IPS-15b (cell line): ENCODE results near the gene FLNC.
A peak's percentile ranks its signal among the peaks of the same experiment; 100 is the strongest.

ENCODE experiments used
- H3K27me3 ChIP-seq: one replicate; pipeline ENCODE4 v1.6.1; 2013; ENCODE audit warnings: low read length; ENCODE audit not compliant: control insufficient read depth, insufficient read depth
- H3K36me3 ChIP-seq: one replicate; pipeline ENCODE4 v1.6.1; 2013; ENCODE audit warnings: low read length; ENCODE audit not compliant: control insufficient read depth, insufficient read depth
- H3K4me1 ChIP-seq: one replicate; pipeline ENCODE4 v1.6.1; 2013; ENCODE audit warnings: mild to moderate bottlenecking, low read length; ENCODE audit not compliant: control insufficient read depth, insufficient read depth
- H3K4me3 ChIP-seq: one replicate; pipeline ENCODE4 v1.5.1; 2013; ENCODE audit warnings: low read depth, low read length
- H3K9ac ChIP-seq: one replicate; pipeline ENCODE4 v1.6.1; 2013; ENCODE audit warnings: low read depth, mild to moderate bottlenecking, low read length
- H3K9me3 ChIP-seq: one replicate; pipeline ENCODE4 v1.6.1; 2013; ENCODE audit warnings: mild to moderate bottlenecking, low read length; ENCODE audit not compliant: control insufficient read depth, insufficient read depth

The FLNC gene

DNA sequence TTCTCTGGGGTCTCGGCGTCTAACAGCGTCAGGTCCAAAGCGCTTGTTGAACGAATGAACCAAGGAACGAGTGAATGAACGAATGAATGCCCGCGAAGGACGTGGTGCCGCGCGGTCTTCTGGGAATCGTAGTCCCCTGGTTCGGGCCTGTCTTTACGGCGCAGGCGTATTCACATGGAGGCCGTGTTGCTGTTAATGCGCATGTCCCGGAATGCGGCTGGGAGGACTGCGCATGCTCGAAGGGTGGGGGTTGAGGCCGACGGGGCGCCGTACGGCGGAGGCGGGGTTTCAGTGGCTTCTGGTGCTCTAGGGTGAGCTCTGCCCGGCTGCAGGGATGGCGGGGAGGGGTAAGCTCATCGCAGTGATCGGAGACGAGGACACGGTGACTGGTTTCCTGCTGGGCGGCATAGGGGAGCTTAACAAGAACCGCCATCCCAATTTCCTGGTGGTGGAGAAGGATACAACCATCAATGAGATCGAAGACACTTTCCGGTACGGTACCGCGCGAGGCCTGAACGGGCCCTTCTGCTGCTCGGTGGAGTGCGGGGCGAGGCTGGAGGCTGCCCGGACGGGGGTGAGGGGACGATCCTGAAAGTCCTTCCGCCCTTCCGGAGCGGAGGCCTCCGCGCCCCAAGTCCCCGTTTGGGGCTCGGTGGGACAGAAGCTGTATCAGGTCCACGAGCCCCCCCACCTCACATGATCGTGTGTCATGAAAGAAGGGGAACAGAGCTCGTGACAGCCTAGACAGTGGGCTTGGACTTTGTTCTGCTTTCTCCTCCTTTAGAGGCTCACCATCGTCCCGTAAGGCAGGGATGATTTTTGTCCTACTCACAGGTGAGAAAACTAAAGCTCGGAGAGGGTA, 32.6 kb downstream of the FLNC start, which contains the start of gene ATP6V1F:
Gene ATP6V1F (plus strand): TSS at position 286 of the 862 bp plus-strand sequence. CDS start 49 bp downstream, at position 335.
- no peaks in the 10 kb centered on the region for H3K9me3 ChIP-seq
- H3K4me3 ChIP-seq: peak within 1 kb of the TSS; percentile 97
- H3K27me3 ChIP-seq: peaks cover 3% of the 10 kb centered on the region
- H3K36me3 ChIP-seq: peaks cover 20% of the 10 kb centered on the region
- H3K9ac ChIP-seq: peak within 1 kb of the TSS; percentile 90
- peaks cover 4% of the 10 kb centered on the region for H3K4me1 ChIP-seq

DNA sequence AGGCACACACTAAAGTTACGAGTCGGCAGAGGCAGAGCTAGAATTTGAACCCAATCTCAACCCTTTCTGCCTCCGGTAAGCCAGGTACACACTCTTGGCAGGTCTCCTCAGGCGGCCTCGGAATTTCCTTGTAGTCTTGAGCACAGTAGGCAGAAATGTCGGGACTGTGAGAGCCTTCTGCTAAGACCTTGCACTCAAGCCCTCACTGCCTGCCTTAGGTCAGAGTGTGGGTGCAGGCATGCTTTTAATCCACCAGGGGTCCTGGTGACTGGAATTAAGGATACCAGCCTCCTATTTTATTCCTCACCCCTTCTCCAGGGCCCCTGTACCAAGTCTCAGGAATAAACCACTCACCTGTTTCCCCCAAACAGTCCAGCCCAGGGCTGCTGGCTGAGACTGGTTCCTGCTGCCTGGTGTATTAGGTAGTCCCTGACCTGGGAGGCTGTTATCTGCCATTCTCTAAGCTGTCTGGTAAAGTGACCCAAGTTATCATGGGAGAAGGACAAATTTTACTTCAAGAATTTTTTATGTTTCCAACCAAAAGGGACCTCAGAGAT, 33.3 kb downstream of the FLNC start:
- Histone ChIP-seq H3K36me3 (peaks cover 17% of the 10 kb centered on the region), H3K4me3 (peak overlapping the region; percentile 97), H3K4me1 (peaks cover 9% of the 10 kb centered on the region), H3K27me3 (peaks cover 10% of the 10 kb centered on the region), H3K9ac (peak overlapping the region; percentile 90), H3K9me3 (no peaks in the 10 kb centered on the region)

DNA sequence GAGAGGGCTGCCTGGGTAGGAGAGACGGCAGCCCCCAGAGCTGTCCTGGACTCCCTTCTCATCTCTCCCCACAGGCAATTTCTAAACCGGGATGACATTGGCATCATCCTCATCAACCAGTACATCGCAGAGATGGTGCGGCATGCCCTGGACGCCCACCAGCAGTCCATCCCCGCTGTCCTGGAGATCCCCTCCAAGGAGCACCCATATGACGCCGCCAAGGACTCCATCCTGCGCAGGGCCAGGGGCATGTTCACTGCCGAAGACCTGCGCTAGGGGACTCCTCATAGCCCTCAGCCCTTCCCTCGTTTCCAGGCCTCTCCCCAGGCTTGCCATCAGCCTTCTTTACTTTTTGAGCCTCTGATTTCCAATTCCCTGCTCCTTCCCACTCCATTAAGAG, 35.1 kb downstream of the FLNC start:
- Histone ChIP-seq H3K4me1 (peaks cover 13% of the 10 kb centered on the region), H3K9me3 (no peaks in the 10 kb centered on the region), H3K9ac (no peak overlapping the region), H3K4me3 (no peak overlapping the region), H3K36me3 (peaks cover 13% of the 10 kb centered on the region), H3K27me3 (peaks cover 17% of the 10 kb centered on the region)

DNA sequence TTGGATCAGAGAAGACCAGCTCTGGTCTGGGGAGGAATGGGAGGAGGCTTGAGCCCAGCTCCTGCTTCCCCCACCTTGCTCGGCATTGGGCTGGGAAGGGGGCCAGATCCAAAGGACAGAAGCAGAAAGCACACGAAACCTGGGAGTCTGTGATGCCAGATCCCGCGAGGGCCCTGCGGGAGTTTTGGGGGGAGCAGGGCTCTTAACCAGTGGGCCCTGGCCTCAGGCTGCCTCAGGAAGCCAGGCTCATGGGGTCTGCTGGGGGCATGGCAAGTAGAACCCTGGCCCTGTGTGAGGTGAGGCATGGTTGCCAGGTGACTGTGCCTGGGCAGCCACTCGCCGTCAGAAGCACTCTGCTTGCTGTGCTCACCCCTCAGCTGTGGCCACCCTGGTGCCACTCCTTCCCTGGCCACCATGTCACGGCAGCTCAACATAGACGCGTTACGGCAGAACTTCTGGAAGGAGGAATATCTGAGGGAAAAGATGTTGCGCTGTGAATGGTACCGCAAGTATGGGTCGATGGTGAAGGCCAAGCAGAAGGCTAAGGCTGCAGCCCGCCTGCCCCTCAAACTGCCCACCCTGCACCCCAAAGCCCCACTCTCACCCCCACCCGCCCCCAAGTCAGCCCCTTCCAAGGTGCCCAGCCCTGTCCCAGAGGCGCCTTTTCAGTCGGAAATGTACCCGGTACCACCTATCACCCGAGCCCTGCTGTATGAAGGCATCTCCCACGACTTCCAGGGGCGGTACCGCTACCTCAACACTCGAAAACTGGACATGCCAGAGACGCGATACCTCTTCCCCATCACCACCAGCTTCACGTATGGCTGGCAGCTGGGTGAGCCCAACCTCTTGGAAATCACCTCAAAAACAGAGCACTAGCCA, 36.0 kb downstream of the FLNC start:
- Histone ChIP-seq H3K4me3 (no peak overlapping the region), H3K4me1 (peaks cover 13% of the 10 kb centered on the region), H3K9me3 (no peaks in the 10 kb centered on the region), H3K27me3 (peaks cover 26% of the 10 kb centered on the region), H3K36me3 (peaks cover 13% of the 10 kb centered on the region), H3K9ac (no peak overlapping the region)

DNA sequence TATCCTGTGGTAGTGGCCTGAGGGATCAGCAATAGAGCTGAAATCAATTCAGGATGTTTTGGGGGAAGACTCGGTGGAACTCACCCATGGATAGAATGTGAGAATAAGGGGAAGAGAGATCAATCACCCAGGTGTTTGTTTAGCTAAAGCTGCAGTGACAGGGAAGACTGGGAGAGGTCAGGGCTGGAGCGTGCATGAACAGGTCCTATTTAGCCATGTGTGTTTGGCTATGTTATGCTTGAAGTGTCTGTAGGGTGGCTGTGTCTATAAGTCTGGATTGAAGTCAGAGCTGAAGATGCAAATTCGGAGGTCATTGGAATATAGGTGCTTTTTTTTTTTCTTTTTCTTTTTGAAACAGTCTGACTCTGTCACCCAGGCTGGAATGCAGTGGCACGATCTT, 37.0 kb downstream of the FLNC start:
- Histone ChIP-seq H3K27me3 (peaks cover 26% of the 10 kb centered on the region), H3K9ac (no peak overlapping the region), H3K36me3 (peaks cover 13% of the 10 kb centered on the region), H3K4me1 (peaks cover 13% of the 10 kb centered on the region), H3K4me3 (no peak overlapping the region), H3K9me3 (no peaks in the 10 kb centered on the region)

DNA sequence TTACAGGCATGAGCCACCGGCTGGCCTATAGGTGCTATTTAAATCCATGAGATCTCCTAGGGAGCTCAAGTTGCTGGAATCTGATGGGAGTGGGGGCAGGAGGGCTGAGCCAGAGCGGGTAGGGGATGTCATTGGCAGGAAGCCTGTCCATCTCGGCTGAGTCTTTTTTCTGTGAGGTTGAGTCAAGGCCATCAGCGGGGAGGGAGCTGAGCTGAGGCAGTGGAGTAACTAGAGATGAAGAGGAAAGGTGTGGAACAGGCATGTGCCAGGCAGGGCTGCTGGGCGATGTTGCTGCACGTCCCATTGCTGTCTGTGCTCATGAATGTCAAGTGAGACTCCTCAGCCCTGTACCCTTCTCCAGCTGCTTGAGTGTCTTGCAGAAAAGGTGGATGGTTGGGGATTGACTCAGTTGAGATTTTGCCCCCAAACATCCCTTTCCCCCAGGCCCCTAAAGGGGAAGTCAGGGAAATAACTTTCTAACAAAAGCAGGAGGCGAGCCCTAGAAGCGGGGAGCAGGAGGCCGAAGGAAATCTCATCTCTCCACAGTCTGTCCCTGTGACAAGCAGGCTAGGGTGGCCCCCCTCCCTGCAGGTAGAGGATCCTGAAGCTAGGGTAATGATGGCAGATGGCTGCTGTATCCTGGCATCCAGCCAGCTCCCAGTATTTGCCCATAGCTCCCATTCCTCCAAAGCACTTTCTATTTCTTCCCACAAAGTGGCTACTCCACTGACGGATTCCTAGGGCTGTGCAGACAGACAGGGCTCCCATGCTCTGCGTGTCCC, 37.8 kb downstream of the FLNC start:
- Histone ChIP-seq H3K4me1 (peaks cover 13% of the 10 kb centered on the region), H3K9ac (no peak overlapping the region), H3K4me3 (peak overlapping the region; percentile 55), H3K36me3 (peaks cover 13% of the 10 kb centered on the region), H3K9me3 (no peaks in the 10 kb centered on the region), H3K27me3 (peaks cover 26% of the 10 kb centered on the region)

DNA sequence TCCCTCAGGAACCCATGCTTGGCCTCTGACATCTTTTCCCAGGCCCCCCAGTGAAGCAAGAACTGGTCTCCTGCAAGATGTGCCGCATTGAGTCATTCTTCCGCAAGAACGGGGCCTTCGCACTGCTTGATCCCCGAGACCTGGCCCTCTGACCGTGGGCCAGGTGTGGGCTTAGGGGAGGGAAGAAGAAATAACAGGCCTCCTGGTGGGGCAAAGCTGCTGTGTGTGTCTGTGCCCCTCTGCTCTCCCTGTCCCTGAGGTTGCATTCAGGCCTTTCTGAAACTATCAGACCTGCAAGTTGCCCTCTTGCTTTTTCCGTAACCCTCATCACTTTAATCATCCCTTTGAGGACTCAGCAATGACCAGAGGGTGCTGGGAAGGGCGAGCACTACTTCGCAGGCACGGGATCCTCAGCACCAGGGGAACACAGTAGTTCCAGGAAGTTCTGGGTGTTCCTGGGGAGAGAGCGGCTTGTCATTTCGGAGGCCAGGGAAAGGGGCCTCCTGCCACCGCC, 38.5 kb downstream of the FLNC start:
- Histone ChIP-seq H3K27me3 (peaks cover 26% of the 10 kb centered on the region), H3K4me1 (peaks cover 12% of the 10 kb centered on the region), H3K9ac (peak overlapping the region; percentile 60), H3K36me3 (peaks cover 13% of the 10 kb centered on the region), H3K4me3 (peak overlapping the region; percentile 55), H3K9me3 (no peaks in the 10 kb centered on the region)

DNA sequence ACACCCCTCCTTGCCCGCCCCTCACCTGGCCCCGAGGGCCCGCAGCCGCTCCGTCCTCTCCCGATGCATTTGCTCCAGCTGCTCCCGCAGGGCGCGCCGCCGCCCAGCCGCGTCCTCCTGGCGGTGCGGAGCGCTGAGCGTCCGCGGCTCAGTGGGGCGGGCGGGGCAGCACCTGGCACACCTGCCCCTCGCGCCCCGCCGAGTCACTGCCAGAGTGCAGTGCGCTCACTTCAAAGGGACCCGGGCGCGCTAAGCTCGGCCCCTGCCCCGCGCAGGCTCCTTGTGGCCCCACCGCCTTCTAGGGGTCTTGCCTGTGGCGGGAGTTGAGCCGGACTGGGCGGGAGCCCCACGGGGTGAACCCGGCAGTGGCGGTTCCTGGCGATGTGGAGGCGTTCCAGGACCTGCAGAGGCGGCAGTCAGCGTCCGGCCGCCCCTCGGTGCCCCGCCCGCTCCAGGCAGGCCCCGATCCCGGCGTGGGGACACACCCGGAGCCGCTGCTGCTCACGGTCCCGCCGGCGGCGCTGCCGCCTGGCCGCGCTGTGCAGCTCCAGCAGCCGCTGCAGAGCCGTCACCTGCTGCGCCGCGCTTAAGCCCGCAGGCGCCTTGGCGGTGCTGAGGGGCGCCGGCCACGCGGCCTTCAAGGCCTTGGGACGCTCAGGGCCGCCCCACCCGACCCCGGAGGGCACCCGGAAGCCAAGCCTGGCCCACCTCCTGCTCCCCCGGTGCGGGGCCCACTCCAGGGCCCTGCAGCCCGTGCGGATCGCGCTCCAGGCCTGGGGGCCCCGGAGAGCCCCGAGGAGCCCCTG, 39.1 kb downstream of the FLNC start:
- no peaks in the 10 kb centered on the region for H3K9me3 ChIP-seq
- H3K4me3 ChIP-seq: peak overlapping the region; percentile 55
- peak overlapping the region; percentile 60 for H3K9ac ChIP-seq
- H3K36me3 ChIP-seq: peaks cover 13% of the 10 kb centered on the region
- H3K27me3 ChIP-seq: peaks cover 26% of the 10 kb centered on the region
- H3K4me1 ChIP-seq: peaks cover 9% of the 10 kb centered on the region

DNA sequence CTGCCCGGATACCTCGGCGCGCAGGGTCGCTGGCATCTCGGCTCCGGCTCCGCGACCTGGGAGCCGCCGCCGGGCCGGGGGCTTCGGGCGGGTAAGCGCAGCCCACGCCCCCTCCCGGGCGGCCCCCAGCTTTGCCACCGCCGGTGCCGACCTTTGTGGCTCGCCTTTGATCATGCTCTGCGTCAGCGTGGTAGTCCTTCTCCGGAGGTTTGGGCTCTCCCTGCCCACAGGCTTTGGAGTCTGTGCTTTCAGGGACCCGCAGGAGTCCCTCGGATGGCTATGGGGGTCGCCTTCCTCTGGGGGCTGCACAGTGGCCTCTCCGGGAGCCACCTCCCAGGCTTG, 39.7 kb downstream of the FLNC start:
- peak overlapping the region; percentile 60 for H3K9ac ChIP-seq
- peaks cover 26% of the 10 kb centered on the region for H3K27me3 ChIP-seq
- H3K4me3 ChIP-seq: peak overlapping the region; percentile 55
- H3K36me3 ChIP-seq: peaks cover 11% of the 10 kb centered on the region
- no peaks in the 10 kb centered on the region for H3K9me3 ChIP-seq
- peaks cover 9% of the 10 kb centered on the region for H3K4me1 ChIP-seq

DNA sequence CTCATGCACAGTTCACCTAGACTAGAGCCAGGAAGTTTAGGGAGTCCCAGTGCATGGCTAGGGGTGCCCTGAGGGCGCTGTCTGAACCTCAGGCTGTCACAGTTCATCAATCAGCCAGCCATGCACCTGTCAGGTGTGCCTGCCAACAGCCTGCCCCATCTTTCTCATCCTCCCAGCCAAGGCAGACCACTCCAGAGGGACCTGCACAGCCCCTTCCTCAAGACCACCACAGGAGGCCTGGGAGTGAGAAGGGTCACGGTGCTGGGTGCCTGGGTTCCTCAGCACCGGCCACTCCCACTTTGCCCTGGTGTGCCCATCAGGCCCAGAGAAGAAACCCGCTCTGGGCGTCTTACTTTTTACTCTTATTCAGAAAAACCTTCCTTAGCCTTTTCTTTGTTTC, 40.8 kb downstream of the FLNC start:
- H3K4me3 ChIP-seq: no peak overlapping the region

More for the DNA sequence above, 40.8 kb downstream of the FLNC start:
- Histone ChIP-seq H3K36me3 (peaks cover 1% of the 10 kb centered on the region), H3K27me3 (peaks cover 26% of the 10 kb centered on the region), H3K9me3 (no peaks in the 10 kb centered on the region), H3K9ac (no peak overlapping the region), H3K4me1 (peaks cover 9% of the 10 kb centered on the region)
